Nephron progenitor cell (in vitro differentiated cells): ENCODE results near the gene NPL.
A peak's percentile ranks its signal among the peaks of the same experiment; 100 is the strongest.

ENCODE experiments used
- DNase-seq: peaks from one replicate; pipeline ENCODE4 v3.0.0; 2021
- H3K27ac Mint-ChIP-seq: 2 replicates; pipeline ENCODE4 v1.8.0; 2021; ENCODE audit warnings: mild to moderate bottlenecking, moderate library complexity, mixed read lengths
- H3K27me3 Mint-ChIP-seq: 2 replicates; pipeline ENCODE4 v1.8.0; 2021; ENCODE audit warnings: mild to moderate bottlenecking, low read depth, mixed read lengths; ENCODE audit not compliant: poor library complexity
- H3K36me3 Mint-ChIP-seq: 2 replicates; pipeline ENCODE4 v1.8.0; 2021; ENCODE audit warnings: low read depth, mixed read lengths
- H3K4me1 Mint-ChIP-seq: 2 replicates; pipeline ENCODE4 v1.8.0; 2021; ENCODE audit warnings: mixed read lengths
- H3K4me3 Mint-ChIP-seq: 2 replicates; pipeline ENCODE4 v1.8.0; 2021; ENCODE audit warnings: mild to moderate bottlenecking, moderate library complexity, mixed read lengths
- H3K9me3 Mint-ChIP-seq: 2 replicates; pipeline ENCODE4 v1.8.0; 2021; ENCODE audit warnings: mild to moderate bottlenecking, moderate library complexity, mixed read lengths
- CTCF ChIP-seq: fragments of 200-600 bp; sonication (generic); IDR thresholded peaks from 2 replicates; pipeline ENCODE4 v1.5.0; 2021; ENCODE audit warnings: antibody characterized with exemption

Gene NPL

GRCh38 chr1:182811975-182812722, 22.6 kb downstream of the NPL start:
- Mint-ChIP-seq H3K4me1 (peaks cover 28% of the 10 kb centered on the region), H3K36me3 (peaks cover 12% of the 10 kb centered on the region), H3K27ac (no peak overlapping the region), H3K9me3 (no peaks in the 10 kb centered on the region), H3K4me3 (no peak overlapping the region), H3K27me3 (peaks cover 2% of the 10 kb centered on the region)
- TF ChIP-seq CTCF = no peak
- DNase-seq = no peak

DNA sequence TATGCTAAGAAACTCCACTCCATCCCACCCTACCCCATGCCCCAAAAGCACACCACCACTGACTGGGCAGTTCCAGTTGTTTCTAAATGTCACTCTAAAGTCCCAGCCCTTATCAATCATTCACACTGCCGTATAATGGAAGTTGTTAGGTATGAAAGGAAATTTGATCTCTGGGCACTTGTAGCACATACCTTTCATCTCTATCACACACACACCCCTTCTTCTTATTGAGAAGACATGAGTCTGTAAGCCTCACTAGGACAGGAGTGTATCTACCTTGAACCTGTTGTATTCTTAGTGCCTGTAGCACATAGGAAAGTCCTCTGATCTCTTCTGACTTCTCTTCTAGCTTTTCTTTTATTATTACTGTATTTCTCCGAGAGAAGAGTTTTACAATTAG, 27.3 kb downstream of the NPL start:
- H3K27me3 Mint-ChIP-seq = no peaks in the 10 kb centered on the region
- peaks cover 33% of the 10 kb centered on the region for H3K36me3 Mint-ChIP-seq
- peak overlapping the region; percentile 58 for H3K27ac Mint-ChIP-seq
- no peak overlapping the region for H3K4me3 Mint-ChIP-seq
- peaks cover 4% of the 10 kb centered on the region for H3K9me3 Mint-ChIP-seq
- DNase-seq = no peak
- H3K4me1 Mint-ChIP-seq = peaks cover 29% of the 10 kb centered on the region
- no peak for TF ChIP-seq CTCF

GRCh38 chr1:182817802-182818201, 28.2 kb downstream of the NPL start:
- no peak for DNase-seq
- no peaks in the 10 kb centered on the region for H3K27me3 Mint-ChIP-seq
- H3K9me3 Mint-ChIP-seq = peaks cover 4% of the 10 kb centered on the region
- H3K4me3 Mint-ChIP-seq = no peak overlapping the region
- no peak overlapping the region for H3K27ac Mint-ChIP-seq
- H3K4me1 Mint-ChIP-seq = peaks cover 34% of the 10 kb centered on the region
- no peak for TF ChIP-seq CTCF
- peaks cover 37% of the 10 kb centered on the region for H3K36me3 Mint-ChIP-seq

GRCh38 chr1:182823220-182823619, 33.6 kb downstream of the NPL start:
- Mint-ChIP-seq H3K4me1 (peaks cover 12% of the 10 kb centered on the region), H3K27me3 (no peaks in the 10 kb centered on the region), H3K9me3 (peaks cover 4% of the 10 kb centered on the region), H3K36me3 (peaks cover 21% of the 10 kb centered on the region), H3K4me3 (no peak overlapping the region), H3K27ac (no peak overlapping the region)
- no peak for TF ChIP-seq CTCF
- DNase-seq = no peak

- TF ChIP-seq CTCF = no peak
- H3K27ac Mint-ChIP-seq = no peak overlapping the region
- H3K4me3 Mint-ChIP-seq = no peak overlapping the region
- DNase-seq = no peak
- peaks cover 19% of the 10 kb centered on the region for H3K4me1 Mint-ChIP-seq
- no peaks in the 10 kb centered on the region for H3K9me3 Mint-ChIP-seq
- peaks cover 4% of the 10 kb centered on the region for H3K36me3 Mint-ChIP-seq
- no peaks in the 10 kb centered on the region for H3K27me3 Mint-ChIP-seq
Measured at GRCh38 chr1:182826892-182827291, 37.3 kb downstream of the NPL start.

GRCh38 chr1:182829285-182829932, 39.8 kb downstream of the NPL start:
- no peak overlapping the region for H3K4me3 Mint-ChIP-seq
- no peak for DNase-seq

More at GRCh38 chr1:182829285-182829932, 39.8 kb downstream of the NPL start:
- H3K27ac Mint-ChIP-seq = no peak overlapping the region
- no peaks in the 10 kb centered on the region for H3K36me3 Mint-ChIP-seq
- peaks cover 1% of the 10 kb centered on the region for H3K27me3 Mint-ChIP-seq
- H3K4me1 Mint-ChIP-seq = peaks cover 15% of the 10 kb centered on the region
- H3K9me3 Mint-ChIP-seq = no peaks in the 10 kb centered on the region
- no peak for TF ChIP-seq CTCF
